GM20431 (cell line): Measurements from ENCODE around the gene THBS1.

Experiments used
- in situ Hi-C: fragments of 300-500 bp; cut with MseI, MboI; formaldehyde crosslinking; loops from one replicate; pipeline ENCODE4 v1.15.0; 2020; ENCODE audit warnings: low sequenced_read_pairs; ENCODE audit not compliant: unreplicated experiment

Gene THBS1

DNA sequence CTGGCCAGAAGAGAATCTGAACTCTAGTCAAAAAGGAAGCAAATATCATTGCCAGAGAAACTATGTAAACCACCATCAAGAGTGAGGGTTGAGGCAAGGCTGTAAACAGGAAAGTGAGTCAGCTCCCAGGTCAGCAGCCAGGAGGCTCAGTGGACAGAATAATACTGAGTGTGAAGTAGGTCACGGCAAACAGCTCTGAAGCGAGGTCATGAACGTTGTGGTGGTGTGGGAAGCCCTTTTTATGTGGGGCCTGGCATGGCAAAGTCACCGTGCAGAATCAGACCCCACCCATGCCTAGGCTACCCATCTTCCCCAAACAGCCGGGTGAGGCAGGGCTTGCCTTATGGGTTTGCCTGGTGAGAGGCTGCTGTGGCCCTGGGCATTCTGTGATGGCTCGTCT, 43.9 kb downstream of the THBS1 start:
- in situ Hi-C loops: no loop called here

DNA sequence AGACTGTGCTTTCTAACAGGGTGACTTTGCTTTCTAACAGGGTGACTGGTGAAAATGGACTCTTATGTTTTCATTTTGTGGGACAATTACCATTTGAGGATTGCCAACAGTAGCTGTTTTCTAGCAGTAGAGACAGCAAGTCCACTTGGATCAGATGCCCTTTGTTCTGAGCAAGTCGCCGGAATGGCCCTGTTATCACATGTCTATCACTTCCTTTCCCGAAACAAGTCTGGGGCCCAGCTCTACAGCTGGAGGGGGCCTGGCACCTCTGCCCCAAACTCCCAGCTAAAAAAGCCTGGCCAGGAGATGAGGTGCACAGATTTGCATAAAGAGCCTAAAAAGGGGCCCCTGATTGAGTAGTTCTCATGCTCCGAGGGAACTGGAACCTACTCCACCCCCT, 44.6 kb downstream of the THBS1 start:
- in situ Hi-C loops: no loop called here

GRCh38 chr15:39625856-39626255, 45.0 kb downstream of the THBS1 start:
- in situ Hi-C loops: no loop called here

GRCh38 chr15:39627451-39628143, 46.7 kb downstream of the THBS1 start:
- in situ Hi-C loops: no loop called here

- in situ Hi-C loops: no loop called here
Measured at GRCh38 chr15:39628144-39628508, 47.2 kb downstream of the THBS1 start.

DNA sequence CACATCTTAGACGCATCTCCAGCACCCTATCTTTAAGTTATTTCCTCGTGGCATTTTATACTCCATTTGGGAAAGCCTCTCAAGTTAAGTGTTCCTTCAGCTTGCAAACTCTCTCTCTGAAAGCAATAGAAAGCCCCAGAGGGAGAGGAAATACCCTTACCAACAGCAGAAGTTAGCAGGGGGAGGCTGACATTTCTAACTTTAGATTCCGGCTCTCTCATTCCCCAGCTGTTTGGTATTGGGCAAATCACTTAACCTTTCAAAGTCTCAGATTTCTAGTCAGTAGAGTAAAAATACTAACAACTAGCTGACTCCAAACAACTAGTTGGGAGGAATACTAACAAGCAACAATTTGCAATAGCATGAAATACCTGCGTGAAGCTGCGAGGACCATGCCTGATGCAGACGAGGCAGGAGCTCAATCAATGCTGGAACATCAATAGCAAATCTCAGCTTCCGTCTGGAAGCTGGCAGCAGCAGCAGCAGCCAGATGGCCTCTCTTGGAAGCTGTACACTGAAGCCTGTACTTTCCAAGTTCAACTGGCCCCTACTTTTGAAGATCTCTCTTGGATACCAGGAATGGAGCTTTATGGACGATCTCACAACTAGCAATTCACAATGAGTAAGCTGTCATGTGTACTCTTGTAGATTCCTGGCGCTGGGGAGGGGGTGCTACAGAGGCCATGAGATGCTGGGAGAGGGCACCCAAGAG, 47.8 kb downstream of the THBS1 start:
- in situ Hi-C loops: no loop called here

GRCh38 chr15:39629371-39629770, 48.5 kb downstream of the THBS1 start:
- in situ Hi-C loops: no loop called here

- in situ Hi-C loops: no loop called here
Measured at GRCh38 chr15:39629906-39630305, 49.0 kb downstream of the THBS1 start.

DNA sequence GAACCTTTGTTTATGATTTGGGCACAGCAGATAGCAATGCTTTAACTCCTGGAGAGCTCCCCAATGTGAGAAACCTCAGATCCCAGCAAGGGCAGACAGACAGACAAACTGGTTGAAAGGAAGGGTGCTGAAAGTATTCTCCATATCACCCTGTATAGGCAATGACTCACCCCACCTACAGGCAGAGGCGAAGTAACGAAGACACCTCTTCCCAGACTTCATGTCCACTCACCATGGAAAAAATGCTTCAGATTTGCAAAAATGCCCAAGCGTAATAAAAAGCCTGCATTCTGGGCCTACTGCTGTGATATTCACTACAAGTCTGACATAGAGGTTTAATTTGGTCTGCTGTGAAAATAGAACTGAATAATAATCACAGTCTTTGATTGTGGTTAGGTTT, 50.5 kb downstream of the THBS1 start:
- in situ Hi-C loops: no loop called here

- in situ Hi-C loops: no loop called here
Measured at GRCh38 chr15:39638041-39638440, 57.2 kb downstream of the THBS1 start.

- in situ Hi-C loops: no loop called here
Measured at GRCh38 chr15:39639037-39639436, 58.2 kb downstream of the THBS1 start.

DNA sequence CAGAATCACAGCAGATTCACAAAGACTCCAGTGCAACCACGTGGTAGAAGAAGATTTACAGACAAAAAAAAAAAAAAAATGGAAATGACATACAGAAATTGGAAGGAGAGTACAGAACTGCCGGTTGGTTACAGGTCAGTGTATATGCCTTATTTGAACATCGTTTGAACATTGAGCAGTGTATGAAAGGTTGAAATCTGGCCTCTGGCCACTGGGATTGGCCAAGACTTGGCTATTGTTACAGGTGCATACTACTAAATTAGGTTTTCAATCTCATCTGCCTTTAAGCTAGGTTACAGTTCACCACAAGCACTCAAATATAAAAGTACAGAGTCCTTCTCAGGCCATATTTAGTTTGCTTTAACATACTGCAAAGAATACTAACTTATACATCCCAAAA, 59.8 kb downstream of the THBS1 start:
- in situ Hi-C loops: no loop called here

GRCh38 chr15:39641191-39641889, 60.5 kb downstream of the THBS1 start:
- in situ Hi-C loops: no loop called here

- in situ Hi-C loops: no loop called here
Measured at GRCh38 chr15:39642011-39642640, 61.2 kb downstream of the THBS1 start.

GRCh38 chr15:39643727-39644126, 62.8 kb downstream of the THBS1 start:
- in situ Hi-C loops: no loop called here

- in situ Hi-C loops: no loop called here
Measured at GRCh38 chr15:39644136-39644535, 63.3 kb downstream of the THBS1 start.

DNA sequence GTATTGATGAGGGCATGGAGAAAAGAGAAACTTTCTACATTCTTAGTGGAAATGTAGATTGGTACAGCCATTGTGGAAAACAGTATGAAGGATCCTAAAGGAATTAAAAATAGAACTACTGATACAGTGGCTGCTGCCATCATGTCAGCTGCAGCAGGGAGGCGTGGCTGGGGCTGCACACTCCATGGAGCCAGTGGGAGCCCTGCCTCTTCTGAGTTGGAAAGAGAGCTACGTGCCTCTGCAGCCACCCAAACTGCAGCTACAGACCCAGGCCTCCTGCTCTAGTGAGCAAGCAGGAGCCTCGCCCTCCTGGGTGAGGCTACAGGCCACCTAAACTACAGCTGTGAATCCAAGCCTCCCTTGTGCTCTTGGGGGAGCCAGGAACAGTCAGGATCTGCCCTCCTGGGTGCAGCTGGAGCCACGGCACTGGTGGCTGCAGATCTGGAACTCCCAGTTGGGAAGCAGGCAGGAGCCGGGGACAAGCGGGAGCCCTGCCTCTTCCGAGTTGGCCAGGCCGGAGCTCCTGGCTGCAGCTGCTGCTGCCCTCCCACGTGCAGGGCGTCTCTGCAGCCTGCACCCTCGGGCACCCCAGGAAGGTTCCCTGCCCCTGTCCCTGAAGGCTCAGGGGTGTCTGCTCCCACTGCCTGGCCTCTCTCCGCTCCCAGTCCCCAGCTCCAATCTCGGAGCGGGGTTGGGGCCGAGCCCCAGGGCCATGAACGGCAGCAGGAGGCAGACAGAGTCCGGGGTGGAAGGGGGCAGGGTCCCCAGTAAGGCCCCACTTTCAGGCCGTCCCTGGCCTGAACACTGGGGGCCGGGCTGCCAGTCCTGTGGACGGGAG, 64.5 kb downstream of the THBS1 start:
- in situ Hi-C loops: no loop called here

DNA sequence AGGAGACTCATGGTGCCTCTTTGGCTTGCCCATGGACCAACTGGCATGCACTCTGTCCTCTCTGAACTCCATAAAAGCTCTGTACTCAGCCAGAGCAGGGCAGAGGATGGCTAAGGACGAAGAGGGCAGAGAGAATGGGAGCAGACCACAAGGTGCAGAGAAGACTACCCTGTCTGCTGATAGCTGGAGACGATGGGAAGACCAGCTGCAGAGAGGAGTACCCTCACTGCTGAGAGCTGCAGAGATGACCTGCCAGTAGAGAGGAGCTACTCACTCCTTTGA, 65.0 kb downstream of the THBS1 start:
- in situ Hi-C loops: no loop called here

DNA sequence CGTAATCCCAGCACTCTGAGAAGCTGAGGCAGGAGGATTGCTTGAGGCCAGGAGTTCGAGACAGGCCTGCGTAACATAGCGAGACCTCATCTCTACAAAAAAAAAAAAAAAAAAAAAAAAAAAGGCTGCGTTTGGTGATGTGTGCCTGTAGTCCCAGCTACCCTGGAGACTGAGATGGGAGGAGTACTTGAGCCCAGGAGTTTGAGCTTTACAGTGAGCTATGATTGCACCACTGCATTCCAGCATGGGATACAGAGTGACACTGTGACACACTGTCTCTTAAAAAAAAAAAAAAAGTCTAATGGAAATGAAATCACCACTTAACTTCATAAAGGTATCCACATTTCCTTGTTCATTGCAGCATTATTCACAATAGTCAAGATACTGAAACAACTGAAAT, 65.5 kb downstream of the THBS1 start:
- in situ Hi-C loops: no loop called here
